ENCODE results near the gene MAP1B.

MAP1B gene

GRCh38 chr5:72172786-72173185 lies 65.5 kb downstream of the MAP1B start:
- Histone ChIP-seq H3K27ac (ENCODE audit: low read length, poor library complexity, severe bottlenecking) (no peak overlapping the region), H3K79me1 (replicated peaks; ENCODE audit: low read length, poor library complexity, severe bottlenecking) (peaks cover 32% of the 10 kb centered on the region), H3K4me1 (ENCODE audit: control insufficient read depth, insufficient read depth, low read depth, low read length) (peaks cover 8% of the 10 kb centered on the region), H2BK5ac (ENCODE audit: low read depth, low read length, poor library complexity, severe bottlenecking) (no peak overlapping the region), H3K9me3 (ENCODE audit: control insufficient read depth, low read length) (no peaks in the 10 kb centered on the region), H3K27me3 (ENCODE audit: control insufficient read depth in 1 of 2, insufficient read depth in 1 of 2, low read length in 2 of 2) (no peaks in the 10 kb centered on the region), H2BK15ac (ENCODE audit: low read depth, poor library complexity, severe bottlenecking) (no peak overlapping the region), H2AFZ (ENCODE audit: low read depth, low read length) (no peak overlapping the region), H4K8ac (ENCODE audit: low read length) (no peak overlapping the region), H4K91ac (ENCODE audit: low read length) (no peak overlapping the region), H2AK5ac (ENCODE audit: low read length, severe bottlenecking) (no peak overlapping the region), H2BK120ac (ENCODE audit: low read depth, low read length) (no peak overlapping the region), H3K4ac (ENCODE audit: low read depth in 1 of 2, low read length in 2 of 2) (no peak overlapping the region), H3K14ac (ENCODE audit: low read length in 2 of 2) (no peak overlapping the region), H3K36me3 (ENCODE audit: control insufficient read depth in 1 of 2, insufficient read depth in 2 of 2, low read depth in 1 of 2, low read length in 2 of 2) (peaks cover 15 to 64% of the 10 kb centered on the region in 2 experiments), H3K23ac (ENCODE audit: low read length in 2 of 2) (no peak overlapping the region), H3K4me3 (ENCODE audit: insufficient read depth in 1 of 2, low read depth in 1 of 2, low read length in 2 of 2) (no peak overlapping the region), H3K4me2 (ENCODE audit: low read length, poor library complexity, severe bottlenecking) (no peak overlapping the region), H2BK12ac (ENCODE audit: low read length in 2 of 2) (no peak overlapping the region), H3K18ac (ENCODE audit: low read depth in 1 of 2, low read length in 2 of 2) (no peak overlapping the region), H3K9ac (ENCODE audit: low read length) (no peak overlapping the region)
- WGBS = 91% methylated on average over 3 of the region's 4 CpGs
- no peak for DNase-seq

DNA sequence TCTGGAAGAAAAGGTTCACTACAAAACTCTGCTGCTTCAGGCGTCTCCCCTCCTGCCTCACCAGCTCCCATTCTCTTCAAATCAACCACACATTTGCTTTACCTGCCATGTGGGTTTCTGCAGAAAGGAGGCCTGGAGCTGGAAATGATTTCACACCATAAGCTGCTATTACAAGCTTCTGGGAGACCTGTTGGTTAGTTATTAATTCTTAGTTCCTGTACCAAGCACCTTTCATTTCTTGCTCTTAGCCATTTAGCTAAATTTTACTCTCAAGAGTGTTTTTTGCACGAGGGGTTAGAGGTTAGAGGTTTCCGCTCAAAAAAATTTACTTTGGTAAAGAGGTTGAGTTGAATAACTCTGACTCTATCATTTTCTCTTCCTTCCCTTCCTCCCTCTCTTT lies 70.3 kb downstream of the MAP1B start:
- WGBS = no CpG with 5 or more reads among the region's 3 CpGs
- DNase-seq = no peak
- Histone ChIP-seq H3K14ac (ENCODE audit: low read length in 2 of 2) (no peak overlapping the region), H3K27ac (ENCODE audit: low read length, poor library complexity, severe bottlenecking) (no peak overlapping the region), H4K8ac (ENCODE audit: low read length) (no peak overlapping the region), H3K27me3 (ENCODE audit: control insufficient read depth in 1 of 2, insufficient read depth in 1 of 2, low read length in 2 of 2) (no peaks in the 10 kb centered on the region), H3K18ac (ENCODE audit: low read depth in 1 of 2, low read length in 2 of 2) (no peak overlapping the region), H2BK12ac (ENCODE audit: low read length in 2 of 2) (no peak overlapping the region), H3K4ac (ENCODE audit: low read depth in 1 of 2, low read length in 2 of 2) (no peak overlapping the region), H2BK15ac (ENCODE audit: low read depth, poor library complexity, severe bottlenecking) (no peak overlapping the region), H3K36me3 (ENCODE audit: control insufficient read depth in 1 of 2, insufficient read depth in 2 of 2, low read depth in 1 of 2, low read length in 2 of 2) (peaks cover 17 to 51% of the 10 kb centered on the region in 2 experiments), H3K23ac (ENCODE audit: low read length in 2 of 2) (no peak overlapping the region), H2BK120ac (ENCODE audit: low read depth, low read length) (no peak overlapping the region), H4K91ac (ENCODE audit: low read length) (no peak overlapping the region), H3K9me3 (ENCODE audit: control insufficient read depth, low read length) (no peaks in the 10 kb centered on the region), H3K4me3 (ENCODE audit: insufficient read depth in 1 of 2, low read depth in 1 of 2, low read length in 2 of 2) (no peak overlapping the region), H3K9ac (ENCODE audit: low read length) (no peak overlapping the region), H2AFZ (ENCODE audit: low read depth, low read length) (no peak overlapping the region), H3K79me1 (replicated peaks; ENCODE audit: low read length, poor library complexity, severe bottlenecking) (peaks cover 35% of the 10 kb centered on the region), H3K4me1 (ENCODE audit: control insufficient read depth, insufficient read depth, low read depth, low read length) (peaks cover 21% of the 10 kb centered on the region), H2BK5ac (ENCODE audit: low read depth, low read length, poor library complexity, severe bottlenecking) (no peak overlapping the region), H3K4me2 (ENCODE audit: low read length, poor library complexity, severe bottlenecking) (no peak overlapping the region), H2AK5ac (ENCODE audit: low read length, severe bottlenecking) (no peak overlapping the region)

DNA sequence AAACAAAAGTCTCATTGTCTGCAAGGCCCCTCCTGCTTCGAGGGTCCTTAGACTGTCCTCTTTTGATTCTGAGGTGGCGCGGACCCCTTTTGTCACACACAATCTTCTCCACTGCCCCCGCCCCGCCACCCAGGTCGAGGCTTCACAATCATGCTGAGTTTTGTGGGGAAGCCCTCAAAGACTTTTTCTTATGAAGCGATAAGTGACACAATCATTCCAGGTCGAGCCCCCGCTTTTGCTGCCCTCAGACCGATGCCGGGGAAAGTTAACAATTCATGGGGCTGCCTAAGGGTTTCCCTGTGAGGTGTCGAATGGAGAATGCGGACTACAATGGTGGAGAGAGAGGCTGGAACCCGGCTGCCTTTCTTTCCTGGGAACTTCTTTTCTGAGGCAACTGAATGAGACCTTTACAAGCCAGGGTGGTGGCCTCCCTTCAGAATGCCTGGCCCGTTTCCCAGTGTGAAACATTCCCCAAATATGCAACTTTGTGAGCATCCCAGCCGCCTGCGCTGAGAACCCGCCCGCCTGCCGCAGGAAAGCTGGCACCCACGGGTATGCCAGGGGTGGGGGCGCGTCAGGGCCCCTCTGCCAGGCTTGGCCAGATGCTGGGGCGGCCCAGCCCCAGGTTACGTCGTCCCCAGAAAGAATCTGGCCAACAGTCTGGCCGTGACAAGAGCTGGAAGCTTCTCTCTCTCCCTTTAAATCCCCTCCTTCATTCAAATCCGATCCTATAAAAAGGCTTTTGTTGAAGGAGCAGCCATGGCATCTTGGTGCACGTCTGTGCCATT lies 71.9 kb downstream of the MAP1B start:
- Histone ChIP-seq H3K9me3 (ENCODE audit: control insufficient read depth, low read length) (no peaks in the 10 kb centered on the region), H3K4me3 (ENCODE audit: insufficient read depth in 1 of 2, low read depth in 1 of 2, low read length in 2 of 2) (peak overlapping the region in 1 of 2 experiments; percentile 68), H2BK5ac (ENCODE audit: low read depth, low read length, poor library complexity, severe bottlenecking) (peak overlapping the region; percentile 50), H3K27me3 (ENCODE audit: control insufficient read depth in 1 of 2, insufficient read depth in 1 of 2, low read length in 2 of 2) (no peaks in the 10 kb centered on the region), H2BK15ac (ENCODE audit: low read depth, poor library complexity, severe bottlenecking) (peak overlapping the region; percentile 4), H3K23ac (ENCODE audit: low read length in 2 of 2) (no peak overlapping the region), H3K4ac (ENCODE audit: low read depth in 1 of 2, low read length in 2 of 2) (peak overlapping the region in 1 of 2 experiments; percentile 76), H3K14ac (ENCODE audit: low read length in 2 of 2) (peak overlapping the region in 1 of 2 experiments; percentile 14), H3K27ac (ENCODE audit: low read length, poor library complexity, severe bottlenecking) (peak overlapping the region; percentile 77), H3K36me3 (ENCODE audit: control insufficient read depth in 1 of 2, insufficient read depth in 2 of 2, low read depth in 1 of 2, low read length in 2 of 2) (peaks cover 26 to 53% of the 10 kb centered on the region in 2 experiments), H2AK5ac (ENCODE audit: low read length, severe bottlenecking) (peak overlapping the region; percentile 76), H2BK12ac (ENCODE audit: low read length in 2 of 2) (peak overlapping the region in 1 of 2 experiments; percentile 68), H3K9ac (ENCODE audit: low read length) (peak overlapping the region; percentile 82), H3K4me2 (ENCODE audit: low read length, poor library complexity, severe bottlenecking) (peak overlapping the region; percentile 45), H4K8ac (ENCODE audit: low read length) (no peak overlapping the region), H3K4me1 (ENCODE audit: control insufficient read depth, insufficient read depth, low read depth, low read length) (peaks cover 19% of the 10 kb centered on the region), H4K91ac (ENCODE audit: low read length) (no peak overlapping the region), H2BK120ac (ENCODE audit: low read depth, low read length) (no peak overlapping the region), H3K79me1 (replicated peaks; ENCODE audit: low read length, poor library complexity, severe bottlenecking) (peaks cover 42% of the 10 kb centered on the region), H2AFZ (ENCODE audit: low read depth, low read length) (no peak overlapping the region), H3K18ac (ENCODE audit: low read depth in 1 of 2, low read length in 2 of 2) (peak overlapping the region in 1 of 2 experiments; percentile 58)
- WGBS = 79% methylated on average over 25 of the region's 29 CpGs
- DNase-seq = peak; percentile 71

DNA sequence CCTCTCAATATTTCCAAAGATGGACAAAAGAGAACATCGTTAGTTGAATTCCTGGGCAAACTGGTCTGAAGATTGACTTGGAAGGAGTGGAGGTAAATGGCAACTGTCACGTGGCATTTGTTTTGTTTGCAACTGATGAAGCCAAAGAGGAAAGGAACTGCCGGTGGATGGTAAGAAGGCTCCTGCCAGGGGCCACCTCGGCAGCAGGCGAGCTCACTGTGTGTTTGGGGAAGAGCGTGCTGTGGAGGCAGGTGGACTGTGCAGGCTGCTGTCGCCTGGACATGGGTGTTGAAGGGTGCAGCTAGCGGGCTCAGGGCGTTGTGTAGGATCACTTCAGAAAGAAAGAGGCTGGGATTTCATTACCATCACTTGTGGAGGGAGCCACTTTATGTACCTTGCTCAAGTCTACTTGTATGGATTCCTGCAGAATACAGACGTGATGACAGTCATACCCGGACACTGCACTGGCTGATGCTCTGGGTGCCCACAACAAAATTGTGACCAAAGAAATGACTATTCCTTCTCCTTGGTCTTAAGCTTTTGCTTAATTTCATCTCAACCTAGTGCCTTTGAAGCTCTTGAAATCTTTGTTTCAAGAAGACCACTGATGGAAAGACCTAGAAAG lies 72.7 kb downstream of the MAP1B start:
- Histone ChIP-seq H2AK5ac (ENCODE audit: low read length, severe bottlenecking) (peak overlapping the region; percentile 23), H3K9me3 (ENCODE audit: control insufficient read depth, low read length) (no peaks in the 10 kb centered on the region), H3K4me1 (ENCODE audit: control insufficient read depth, insufficient read depth, low read depth, low read length) (peaks cover 19% of the 10 kb centered on the region), H3K23ac (ENCODE audit: low read length in 2 of 2) (no peak overlapping the region), H2BK12ac (ENCODE audit: low read length in 2 of 2) (peak overlapping the region in 1 of 2 experiments; percentile 48), H2AFZ (ENCODE audit: low read depth, low read length) (no peak overlapping the region), H2BK5ac (ENCODE audit: low read depth, low read length, poor library complexity, severe bottlenecking) (no peak overlapping the region), H3K79me1 (replicated peaks; ENCODE audit: low read length, poor library complexity, severe bottlenecking) (peaks cover 43% of the 10 kb centered on the region), H3K18ac (ENCODE audit: low read depth in 1 of 2, low read length in 2 of 2) (peak overlapping the region in 1 of 2 experiments; percentile 66), H3K14ac (ENCODE audit: low read length in 2 of 2) (no peak overlapping the region), H3K27ac (ENCODE audit: low read length, poor library complexity, severe bottlenecking) (peak overlapping the region; percentile 64), H3K4me3 (ENCODE audit: insufficient read depth in 1 of 2, low read depth in 1 of 2, low read length in 2 of 2) (peak overlapping the region in 1 of 2 experiments; percentile 68), H3K4ac (ENCODE audit: low read depth in 1 of 2, low read length in 2 of 2) (peak overlapping the region in 1 of 2 experiments; percentile 24), H3K36me3 (ENCODE audit: control insufficient read depth in 1 of 2, insufficient read depth in 2 of 2, low read depth in 1 of 2, low read length in 2 of 2) (peaks cover 29 to 56% of the 10 kb centered on the region in 2 experiments), H2BK120ac (ENCODE audit: low read depth, low read length) (no peak overlapping the region), H3K27me3 (ENCODE audit: control insufficient read depth in 1 of 2, insufficient read depth in 1 of 2, low read length in 2 of 2) (no peaks in the 10 kb centered on the region), H3K9ac (ENCODE audit: low read length) (peak overlapping the region; percentile 82), H2BK15ac (ENCODE audit: low read depth, poor library complexity, severe bottlenecking) (no peak overlapping the region), H4K91ac (ENCODE audit: low read length) (peak overlapping the region; percentile 36), H4K8ac (ENCODE audit: low read length) (no peak overlapping the region), H3K4me2 (ENCODE audit: low read length, poor library complexity, severe bottlenecking) (peak overlapping the region; percentile 45)
- WGBS = 98% methylated on average over 11 of the region's 11 CpGs
- DNase-seq = no peak

Measured in mesenchymal stem cell (in vitro differentiated cells and primary cell).